Stimulated activated CD4-positive, alpha-beta T cell treated with anti-CD3 and anti-CD28 coated beads, Interleukin-12 subunit alpha, Interleukin-12 subunit beta, amount 100 ng/mL, for 4 hours (primary cell): ENCODE measurements around the gene RNPS1.

Source experiments
- DNase-seq: peaks from one replicate; pipeline ENCODE4 v3.0.0-alpha.2; 2020

RNPS1 gene

GRCh38 chr16:2233872-2234812, 33.8 kb downstream of the RNPS1 start:
- DNase-seq: no peak

DNA sequence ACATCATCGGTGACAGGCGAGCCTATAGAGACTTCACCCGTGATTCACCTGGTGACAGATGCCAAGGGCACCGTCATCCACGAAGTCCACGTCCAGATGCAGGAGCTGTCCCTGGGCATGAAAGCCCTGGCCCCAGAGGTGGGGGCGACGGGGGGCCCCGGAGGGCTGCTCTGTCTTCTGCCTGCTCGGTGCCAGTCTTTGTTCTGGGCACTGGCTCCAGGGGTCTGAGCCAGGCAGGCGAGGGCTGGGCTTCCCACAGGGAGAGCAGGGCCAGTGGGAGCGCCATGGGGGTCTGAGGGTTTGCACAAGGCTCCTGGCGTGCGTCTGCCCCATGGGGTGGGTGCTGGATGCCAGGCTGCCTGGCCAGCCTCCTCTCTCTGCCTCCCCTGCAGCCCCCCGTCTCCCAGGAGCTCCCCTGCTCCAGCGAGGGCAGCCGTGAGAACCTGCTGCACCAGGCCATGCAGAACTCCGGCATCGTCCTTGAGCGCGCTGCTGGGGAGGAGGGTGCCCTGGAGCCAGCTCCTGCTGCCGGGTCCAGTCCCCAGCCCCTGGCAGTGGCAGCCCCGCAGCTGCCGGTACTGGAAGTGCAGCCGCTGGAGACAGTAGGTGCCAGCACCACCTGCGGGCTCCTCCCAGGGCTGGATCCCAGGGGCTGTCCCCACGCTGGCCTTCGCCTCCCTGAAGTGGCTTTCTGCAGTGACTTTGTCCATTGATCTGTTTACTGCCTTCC, 34.7 kb downstream of the RNPS1 start:
- DNase-seq: no peak

DNA sequence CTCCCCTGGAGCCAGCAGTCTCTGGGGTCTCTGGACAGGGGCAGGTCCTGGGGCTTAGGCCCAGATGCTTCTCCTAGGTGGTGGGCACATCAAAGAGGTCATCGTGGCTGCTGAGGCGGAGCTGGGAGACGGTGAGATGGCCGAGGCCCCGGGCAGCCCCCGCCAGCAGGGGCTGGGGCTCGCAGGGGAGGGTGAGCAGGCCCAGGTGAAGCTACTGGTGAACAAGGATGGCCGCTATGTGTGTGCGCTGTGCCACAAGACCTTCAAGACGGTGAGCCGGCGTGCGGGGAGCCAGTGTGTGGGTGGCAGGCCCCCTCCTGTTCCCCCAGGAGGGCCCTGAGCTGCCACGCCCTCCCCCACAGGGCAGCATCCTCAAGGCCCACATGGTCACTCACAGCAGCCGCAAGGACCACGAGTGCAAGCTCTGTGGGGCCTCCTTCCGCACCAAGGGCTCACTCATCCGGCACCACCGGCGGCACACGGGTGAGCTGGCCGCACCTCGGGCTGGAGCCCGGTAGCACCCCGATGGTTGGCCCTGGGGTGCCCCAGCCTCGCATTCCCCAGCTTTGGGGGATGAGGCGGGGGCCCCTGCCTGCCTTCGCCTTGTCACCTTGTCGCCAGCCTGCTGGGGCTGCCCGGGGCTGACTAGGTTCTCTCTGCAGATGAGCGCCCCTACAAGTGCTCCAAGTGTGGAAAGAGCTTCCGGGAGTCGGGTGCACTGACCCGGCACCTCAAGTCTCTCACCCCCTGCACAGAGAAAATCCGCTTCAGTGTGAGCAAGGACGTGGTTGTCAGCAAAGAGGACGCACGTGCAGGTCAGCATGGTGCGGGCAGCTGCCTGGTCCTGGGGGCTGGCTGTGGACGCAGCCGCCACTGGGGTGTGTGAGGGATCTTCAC, 35.6 kb downstream of the RNPS1 start:
- DNase-seq: no peak

DNA sequence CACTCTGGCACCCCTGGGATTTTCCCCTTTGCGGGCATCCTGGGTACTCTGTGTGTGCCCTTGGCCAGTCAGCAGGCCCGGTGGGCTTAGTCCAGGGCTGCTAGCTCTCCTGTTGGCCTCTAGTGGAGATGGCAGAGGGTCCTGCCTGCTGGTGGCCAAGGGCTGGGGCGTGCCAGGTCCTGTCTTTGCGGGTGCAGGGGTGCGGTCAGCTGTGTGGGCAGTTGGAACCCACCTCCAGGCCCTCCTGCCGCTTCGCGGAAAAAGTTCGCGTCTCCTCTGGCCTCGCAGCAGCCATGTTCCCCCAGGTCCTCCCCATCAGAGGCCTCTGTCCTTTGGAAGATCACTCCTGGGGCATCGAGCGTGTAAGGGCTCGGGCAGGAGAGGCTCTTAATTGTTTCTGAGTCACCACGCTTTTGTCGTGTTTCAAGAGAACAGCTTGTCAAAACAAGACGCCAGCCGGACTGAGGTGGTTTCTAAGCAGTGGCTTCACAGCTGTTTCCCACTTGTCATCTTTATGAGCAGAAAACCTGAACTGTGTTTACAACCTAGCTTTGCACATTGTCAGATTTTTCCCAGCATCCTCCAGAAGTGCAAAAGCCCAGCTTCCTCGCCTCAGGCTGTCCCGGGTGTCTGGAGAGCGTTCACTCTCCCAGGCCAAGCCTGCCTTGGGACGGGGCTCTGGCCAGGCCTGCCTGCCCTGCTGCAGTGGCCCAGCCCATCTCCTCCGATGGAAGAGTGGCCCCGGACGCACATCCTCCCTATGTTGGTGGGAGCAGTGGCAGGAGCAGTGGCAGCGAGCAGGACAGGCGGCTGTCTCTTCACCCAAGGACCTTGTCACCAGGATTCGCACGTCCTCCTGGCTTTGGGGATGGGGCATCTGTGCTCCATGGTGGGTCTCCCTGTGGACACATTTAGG, 36.7 kb downstream of the RNPS1 start:
- no peak for DNase-seq

DNA sequence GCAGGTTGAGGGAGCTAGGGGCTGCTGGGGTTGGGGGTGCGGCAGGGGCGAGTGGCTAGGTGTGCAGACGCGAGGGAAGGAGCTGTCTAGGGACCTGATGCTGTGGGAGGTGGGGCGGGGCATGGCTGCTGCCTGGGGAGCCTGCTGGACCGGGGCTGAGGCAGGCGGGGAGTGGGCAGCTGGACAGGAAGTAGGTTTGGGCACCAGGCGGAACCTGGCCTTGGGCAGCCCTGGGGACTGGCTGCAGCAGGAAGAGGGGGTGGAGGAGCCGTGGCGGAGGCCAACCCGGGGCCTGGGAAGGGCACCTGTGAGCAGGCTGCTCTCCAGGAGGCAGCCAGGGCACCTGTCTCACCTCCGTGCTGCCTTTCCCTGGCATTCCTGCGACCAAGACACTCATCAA, 37.5 kb downstream of the RNPS1 start:
- DNase-seq: no peak

GRCh38 chr16:2229632-2230250, 38.2 kb downstream of the RNPS1 start:
- DNase-seq: no peak

GRCh38 chr16:2229091-2229490, 38.8 kb downstream of the RNPS1 start:
- DNase-seq: no peak

- DNase-seq: no peak
These were observed 39.6 kb downstream of the RNPS1 start for GRCh38 chr16:2228161-2228824.

- no peak for DNase-seq
These were observed 41.0 kb downstream of the RNPS1 start for GRCh38 chr16:2226918-2227317.

DNA sequence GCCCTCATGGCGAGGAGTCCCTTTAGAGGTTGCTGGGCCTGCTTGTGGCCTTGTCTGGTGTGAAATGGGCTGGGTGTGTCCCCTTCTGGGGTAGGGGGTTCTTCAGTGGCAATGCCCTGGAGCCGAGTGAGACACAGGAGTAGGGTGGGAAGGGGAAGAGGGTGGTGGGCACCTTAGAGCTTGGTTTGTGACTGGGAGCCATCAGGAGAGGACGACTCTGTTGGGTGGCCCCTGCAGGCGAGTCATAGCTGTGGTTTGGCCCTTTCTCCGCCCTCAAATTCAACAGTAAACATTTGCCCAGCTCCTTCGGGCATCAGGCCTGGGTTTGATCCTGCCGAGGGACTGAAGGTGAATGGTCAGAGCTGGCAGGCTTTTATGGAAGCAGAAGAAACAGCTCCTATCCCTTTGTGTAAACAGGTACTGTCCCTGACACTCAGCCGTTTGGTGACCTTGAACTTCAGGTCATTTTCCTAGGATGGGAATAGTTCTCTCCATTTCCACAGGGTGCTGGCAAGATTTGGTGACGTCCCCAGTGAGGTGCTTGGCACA, 41.6 kb downstream of the RNPS1 start:
- DNase-seq: no peak

DNA sequence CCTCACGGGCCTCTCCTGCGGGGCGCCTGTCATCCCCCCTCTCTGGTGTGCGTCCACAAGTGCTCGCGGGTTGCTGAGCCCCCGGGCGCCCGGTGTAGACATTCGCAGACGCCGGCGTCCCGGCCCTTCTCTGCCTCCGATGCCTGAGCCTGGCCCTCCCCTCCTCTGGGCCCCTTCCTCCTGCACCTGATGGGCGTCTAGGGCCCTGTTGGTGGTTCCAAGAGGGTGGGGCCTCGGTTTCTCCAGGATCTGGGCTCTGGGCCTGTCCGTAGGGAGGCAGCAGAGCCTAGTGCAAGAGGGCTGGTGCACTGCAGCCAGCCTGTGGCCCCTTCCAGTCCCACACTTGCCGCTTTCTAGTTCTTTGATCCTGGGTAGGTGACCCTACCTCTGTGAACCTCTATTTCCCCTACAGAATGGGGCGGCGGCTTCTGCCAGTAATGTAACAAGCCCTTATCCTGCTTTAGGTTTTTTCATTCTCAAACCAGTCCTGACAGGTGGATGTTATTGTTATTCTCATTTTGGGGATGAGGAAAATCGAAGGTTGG, 43.9 kb downstream of the RNPS1 start:
- DNase-seq: no peak

DNA sequence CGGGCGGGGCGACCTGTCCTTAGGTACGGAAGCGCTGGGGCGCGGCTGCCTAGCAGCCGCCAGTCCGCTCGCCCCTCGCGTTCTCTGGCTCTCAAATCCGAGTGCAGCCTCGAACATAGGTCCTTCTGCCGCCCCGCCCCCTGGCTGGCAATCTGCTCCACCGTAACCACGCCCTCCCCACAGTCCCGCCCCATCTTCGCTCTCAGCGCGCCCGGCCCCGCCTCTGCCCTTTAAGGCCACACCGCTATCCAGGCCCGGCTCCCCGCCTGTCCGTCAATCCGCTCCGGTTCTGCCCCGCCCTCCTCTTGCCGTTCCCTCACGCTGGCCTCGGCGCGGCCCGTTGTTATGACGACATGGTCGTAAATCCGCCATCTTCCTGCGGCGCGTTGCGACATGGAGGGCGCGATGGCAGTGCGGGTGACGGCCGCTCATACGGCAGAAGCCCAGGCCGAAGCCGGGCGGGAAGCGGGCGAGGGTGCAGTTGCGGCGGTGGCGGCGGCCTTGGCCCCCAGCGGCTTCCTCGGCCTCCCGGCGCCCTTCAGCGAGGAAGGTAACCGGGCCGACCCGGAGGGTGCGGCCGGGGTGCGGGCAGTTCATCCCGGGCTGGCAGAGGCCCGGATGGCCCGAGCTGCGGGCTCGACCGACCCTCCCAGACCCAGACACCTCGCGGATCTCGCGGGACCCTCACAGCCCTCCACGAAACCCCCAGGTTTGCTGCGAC, 44.5 kb downstream of the RNPS1 start, which contains the start of gene E4F1:
Gene E4F1 (plus strand): TSS at position 371 of the 721 bp plus-strand sequence. CDS start 23 bp downstream, at position 394.
- DNase-seq: peak; percentile 99

DNA sequence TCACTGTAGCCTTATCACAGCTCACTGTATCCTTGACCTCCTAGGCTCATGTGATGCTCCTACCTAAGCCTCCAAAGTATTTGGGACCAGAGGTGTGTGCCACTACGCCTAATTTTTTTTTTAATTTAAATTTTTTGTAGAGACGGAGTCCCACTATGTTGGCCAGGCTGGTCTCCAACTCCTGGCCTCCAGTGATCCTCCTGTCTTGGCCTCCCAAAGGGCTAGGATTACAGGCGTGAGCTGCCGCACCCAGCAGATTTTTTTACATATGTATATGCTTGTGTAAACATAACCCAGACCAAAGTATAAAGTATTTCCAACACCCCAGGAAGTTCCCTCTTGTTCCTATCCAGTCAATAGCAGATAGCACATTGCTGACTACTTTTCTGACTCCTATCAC, 51.6 kb downstream of the RNPS1 start:
- DNase-seq: no peak

DNA sequence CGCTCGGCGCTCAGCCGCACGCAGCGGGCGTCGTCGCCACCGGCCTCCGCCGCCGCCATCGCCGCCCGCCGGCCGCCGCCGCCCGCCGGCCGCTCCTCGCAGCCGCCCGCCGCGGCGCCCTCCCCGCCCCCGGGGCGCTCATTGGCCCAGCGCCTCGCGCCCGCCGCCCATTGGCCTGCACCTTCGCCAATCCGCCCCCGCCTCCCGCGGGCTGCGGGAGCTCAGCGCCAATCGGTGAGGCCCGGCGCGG, 53.3 kb downstream of the RNPS1 start, which contains the start of gene PGP:
Gene PGP (minus strand): TSS at position 122 of the 250 bp plus-strand sequence. CDS start 63 bp downstream, at position 59.
- DNase-seq: no peak

DNA sequence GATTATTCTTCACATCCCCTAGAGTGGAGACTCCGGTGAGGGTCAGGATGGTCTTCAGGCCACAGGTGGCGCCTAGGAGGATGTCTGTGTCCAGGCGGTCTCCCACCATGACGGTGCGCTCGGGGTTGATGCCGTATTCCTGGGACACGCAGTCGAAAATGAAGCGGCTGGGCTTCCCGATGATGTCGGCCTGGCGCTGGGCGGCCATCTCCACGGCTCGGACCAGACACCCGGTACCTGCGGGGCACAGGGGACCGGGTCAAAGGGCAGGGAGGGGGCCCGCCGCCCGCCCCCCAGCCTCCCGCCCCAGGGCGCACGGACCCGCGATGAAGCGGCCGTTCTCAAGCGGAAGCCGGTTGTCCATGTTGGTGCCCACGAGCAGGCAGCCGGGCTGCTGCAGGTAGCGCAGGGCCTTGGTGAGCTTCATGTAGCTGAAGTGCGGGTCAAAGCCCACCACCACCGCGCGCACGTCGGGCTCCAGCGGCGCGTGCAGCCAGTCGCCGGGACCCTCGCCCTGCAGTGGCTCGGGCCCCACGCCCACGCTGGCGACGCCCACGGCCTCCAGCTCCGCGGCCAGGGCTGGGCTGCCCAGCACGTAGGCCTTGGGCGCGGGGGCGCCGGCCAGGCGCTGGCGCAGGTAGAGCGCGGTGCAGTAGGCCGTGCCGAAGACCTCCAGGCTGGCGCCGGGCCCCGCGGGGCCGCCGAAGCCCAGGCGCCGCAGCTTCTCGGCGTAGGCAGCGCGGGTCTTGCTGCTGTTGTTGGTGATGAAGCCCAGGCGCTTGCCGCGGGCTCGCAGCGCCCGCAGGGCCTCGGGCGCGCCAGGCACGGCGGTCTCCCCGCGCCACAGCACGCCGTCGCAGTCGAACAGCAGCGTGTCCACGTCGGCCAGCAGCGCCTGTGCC, 53.9 kb downstream of the RNPS1 start:
- DNase-seq: no peak

DNA sequence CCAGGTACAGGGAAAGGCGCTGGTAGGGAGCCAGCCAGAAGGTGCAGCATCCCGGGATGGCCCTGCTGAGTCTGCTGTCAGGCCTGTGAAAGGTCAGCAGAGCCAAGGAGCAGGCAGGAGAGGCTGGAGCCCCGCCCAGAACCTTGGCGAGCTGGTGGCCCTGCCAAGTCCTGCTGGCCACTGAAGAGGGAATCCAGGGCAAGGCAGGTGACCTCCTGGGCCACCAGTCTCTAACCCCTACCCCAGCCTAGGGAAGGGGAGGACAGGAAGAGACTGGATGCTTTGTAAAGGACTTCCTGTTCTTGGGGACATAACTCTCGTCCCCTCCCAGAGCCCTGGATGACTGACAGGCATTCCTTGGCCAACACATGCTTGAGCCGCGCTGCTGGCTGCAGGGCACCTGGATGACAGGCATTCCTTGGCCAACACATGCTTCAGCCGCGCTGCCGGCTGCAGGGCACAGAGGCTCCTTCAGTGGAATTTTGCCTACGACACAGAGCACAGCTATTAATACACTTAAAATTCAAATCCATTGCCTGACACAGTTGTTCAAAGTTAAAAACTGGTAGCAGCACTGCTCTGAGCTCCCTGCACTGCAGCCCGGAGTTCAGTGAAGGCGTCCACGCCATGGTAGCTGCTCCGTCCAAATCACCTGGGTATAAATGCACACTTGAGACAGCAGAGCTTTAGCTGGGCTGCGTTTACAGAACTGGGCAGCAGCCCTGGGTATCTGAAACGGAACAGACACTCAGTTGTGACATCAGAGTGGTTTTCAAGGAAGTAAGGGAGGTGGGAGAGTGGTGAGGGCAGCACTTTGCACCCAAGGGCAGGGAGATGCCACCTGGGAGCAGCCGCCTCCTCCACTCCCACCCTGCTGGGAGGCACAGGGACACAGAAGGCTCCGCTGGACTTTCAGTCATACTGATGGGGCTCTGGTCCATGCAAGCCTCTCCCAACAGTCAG, 55.3 kb downstream of the RNPS1 start:
- DNase-seq: no peak

GRCh38 chr16:2211923-2212347, 56.0 kb downstream of the RNPS1 start:
- no peak for DNase-seq
